Glomerular endothelial cell (primary cell): ENCODE measurements around the gene ITGA8. TPM values are rescaled to one million over a fixed set of nuclear protein-coding genes. Genes with fewer than 3 reads are reported as not detected.

Experiments
- DNase-seq: peaks from one replicate; pipeline ENCODE4 v3.0.0-alpha.2; 2011; ENCODE audit warnings: low read depth, low spot score; ENCODE audit errors: extremely low read depth
- total RNA-seq: library from RNA; depleted of rRNA; stranded (reverse); fragments of >200 nt; gene quantifications from 2 replicates; pipeline ENCODE4 v1.2.3, GENCODE V29; 2015

The ITGA8 gene
- total RNA-seq, 1 donor from 2014 or later, result 2.1 TPM

GRCh38 chr10:15737656-15738055, 17.9 kb upstream of the ITGA8 start:
- DNase-seq, result no peak

GRCh38 chr10:15735763-15736162, 16.0 kb upstream of the ITGA8 start:
- DNase-seq, result no peak

- DNase-seq, result no peak
Observed at GRCh38 chr10:15730341-15730740, 10.6 kb upstream of the ITGA8 start.

GRCh38 chr10:15729890-15730289, 10.2 kb upstream of the ITGA8 start:
- no peak for DNase-seq

- DNase-seq, result no peak
Observed at GRCh38 chr10:15726042-15726441, 6.3 kb upstream of the ITGA8 start.

- DNase-seq, result peak; percentile 25
Observed at GRCh38 chr10:15725603-15726002, 5.9 kb upstream of the ITGA8 start.

GRCh38 chr10:15724683-15725082, 5.0 kb upstream of the ITGA8 start:
- no peak for DNase-seq

- no peak for DNase-seq
Observed at GRCh38 chr10:15723803-15724202, 4.1 kb upstream of the ITGA8 start.

GRCh38 chr10:15720635-15721287, 1.0 kb upstream of the ITGA8 start:
- DNase-seq, result no peak

- DNase-seq, result no peak
Observed at GRCh38 chr10:15719049-15719898, 448 bp downstream of the ITGA8 start.

- no peak for DNase-seq
Observed at GRCh38 chr10:15718694-15719048, 1.1 kb downstream of the ITGA8 start.

GRCh38 chr10:15715619-15716227, 4.0 kb downstream of the ITGA8 start:
- no peak for DNase-seq

- DNase-seq, result no peak
Observed at GRCh38 chr10:15714847-15715246, 4.9 kb downstream of the ITGA8 start.

GRCh38 chr10:15712883-15713282, 6.8 kb downstream of the ITGA8 start:
- DNase-seq, result no peak

GRCh38 chr10:15710455-15710854, 9.3 kb downstream of the ITGA8 start:
- DNase-seq, result no peak

GRCh38 chr10:15705298-15705697, 14.4 kb downstream of the ITGA8 start:
- no peak for DNase-seq

GRCh38 chr10:15704581-15704968, 15.1 kb downstream of the ITGA8 start:
- DNase-seq, result no peak

- no peak for DNase-seq
Observed at GRCh38 chr10:15703944-15704580, 15.7 kb downstream of the ITGA8 start.

- DNase-seq, result no peak
Observed at GRCh38 chr10:15703151-15703880, 16.4 kb downstream of the ITGA8 start.

- no peak for DNase-seq
Observed at GRCh38 chr10:15700078-15700674, 19.5 kb downstream of the ITGA8 start.
